Stimulated activated naive CD4-positive, alpha-beta T cell treated with Interleukin-2 at 50 U/mL for 16 hours (primary cell): ENCODE measurements around the gene LAX1.

Experiments
- DNase-seq: peaks from one replicate; lab custom pipeline; 2025; lab: John Stamatoyannopoulos, UW

The LAX1 gene

GRCh38 chr1:203813581-203814341 is 48.8 kb downstream of the LAX1 start:
- no peak for DNase-seq

- DNase-seq, result no peak
These were observed 53.4 kb downstream of the LAX1 start for GRCh38 chr1:203818399-203818798.

DNA sequence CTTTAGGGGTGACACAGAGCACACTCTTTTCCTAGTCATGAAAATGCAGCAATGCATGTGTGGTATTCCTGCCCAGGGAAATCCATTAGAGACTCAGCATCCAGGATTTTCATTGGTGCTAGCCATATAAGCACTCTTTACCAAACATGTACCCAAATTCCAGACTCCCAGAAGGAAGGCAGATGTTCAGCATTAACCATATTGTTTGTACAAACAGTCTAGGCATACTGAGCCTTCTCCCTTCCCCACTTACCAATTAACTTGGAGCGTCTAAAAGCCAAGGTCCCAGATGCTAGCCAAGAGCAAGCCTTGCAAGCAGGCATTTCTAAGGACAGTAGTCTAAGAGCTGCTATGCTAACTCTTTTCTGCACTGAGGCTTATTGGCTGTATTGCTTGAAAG is 58.3 kb downstream of the LAX1 start:
- no peak for DNase-seq
